GM06990 (cell line): ENCODE measurements around the gene PRR14.
"Not testable (repeated sequence)": the region's sequence is repeated elsewhere in the genome, so short reads cannot be mapped to it uniquely, and the experiment has no call there.

Experiments
- DNase-seq: peaks from one replicate; pipeline ENCODE4 v3.0.0-alpha.2; 2011; ENCODE audit not compliant: insufficient read length; ENCODE audit errors: extremely low read depth
- H3K27me3 ChIP-seq: replicated peaks from 2 replicates; pipeline ENCODE4 v1.6.0; 2011; ENCODE audit warnings: low read length; ENCODE audit not compliant: control insufficient read depth, insufficient read depth
- H3K36me3 ChIP-seq: 2 replicates; pipeline ENCODE4 v1.5.1; 2011; ENCODE audit warnings: low read length; ENCODE audit not compliant: control insufficient read depth, insufficient read depth
- H3K4me3 ChIP-seq: replicated peaks from 2 replicates; pipeline ENCODE4 v1.5.1; 2011; ENCODE audit warnings: low read depth, mild to moderate bottlenecking, control low read depth, low read length
- TF ChIP-seq, protein P1 (sequence below): IDR thresholded peaks from 2 replicates; pipeline ENCODE4 v1.5.1; 2011; ENCODE audit warnings: low read length, control low read depth, mild to moderate bottlenecking, inconsistent platforms; ENCODE audit not compliant: insufficient read depth, poor library complexity, severe bottlenecking

PRR14 gene

DNA sequence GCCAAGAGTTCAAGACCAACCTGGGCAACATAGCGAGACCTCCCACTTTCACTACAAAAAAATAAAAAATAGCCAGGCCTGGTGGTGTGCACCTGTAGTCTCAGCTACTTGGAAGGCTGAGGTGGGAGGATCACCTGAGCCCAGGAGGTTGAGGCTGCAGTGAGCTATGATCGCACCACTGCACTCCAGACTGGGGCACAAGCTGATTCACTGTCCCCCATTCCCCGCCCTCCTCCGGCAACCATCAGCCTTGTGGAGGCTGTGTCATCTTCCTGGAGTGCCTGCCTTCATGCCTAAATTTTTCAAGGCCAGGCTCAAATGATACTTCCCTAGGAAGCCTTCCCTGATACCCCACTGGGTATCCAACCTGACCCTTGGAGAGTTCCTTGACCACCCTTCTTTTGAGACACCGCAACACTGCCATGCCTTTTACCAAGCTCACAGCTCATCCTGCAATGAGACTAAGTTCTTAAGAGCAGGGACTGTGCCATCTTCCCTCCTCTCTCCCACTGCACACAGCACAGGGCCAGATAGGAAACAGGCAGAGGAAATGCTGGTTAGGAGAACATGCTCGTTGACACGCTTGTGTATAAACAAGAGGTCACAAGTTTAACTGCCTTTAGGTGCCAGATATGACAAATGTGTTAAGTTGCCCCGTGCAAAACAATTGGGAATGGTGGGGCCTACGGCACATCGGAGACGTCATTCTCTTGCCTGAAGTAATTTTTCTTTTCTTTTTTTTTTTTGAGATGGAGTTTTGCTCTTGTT lies 44.4 kb downstream of the PRR14 start:
- Histone ChIP-seq H3K36me3 (no peaks in the 10 kb centered on the region), H3K27me3 (no peaks in the 10 kb centered on the region), H3K4me3 (no peak overlapping the region)
- TF ChIP-seq, protein P1, sequence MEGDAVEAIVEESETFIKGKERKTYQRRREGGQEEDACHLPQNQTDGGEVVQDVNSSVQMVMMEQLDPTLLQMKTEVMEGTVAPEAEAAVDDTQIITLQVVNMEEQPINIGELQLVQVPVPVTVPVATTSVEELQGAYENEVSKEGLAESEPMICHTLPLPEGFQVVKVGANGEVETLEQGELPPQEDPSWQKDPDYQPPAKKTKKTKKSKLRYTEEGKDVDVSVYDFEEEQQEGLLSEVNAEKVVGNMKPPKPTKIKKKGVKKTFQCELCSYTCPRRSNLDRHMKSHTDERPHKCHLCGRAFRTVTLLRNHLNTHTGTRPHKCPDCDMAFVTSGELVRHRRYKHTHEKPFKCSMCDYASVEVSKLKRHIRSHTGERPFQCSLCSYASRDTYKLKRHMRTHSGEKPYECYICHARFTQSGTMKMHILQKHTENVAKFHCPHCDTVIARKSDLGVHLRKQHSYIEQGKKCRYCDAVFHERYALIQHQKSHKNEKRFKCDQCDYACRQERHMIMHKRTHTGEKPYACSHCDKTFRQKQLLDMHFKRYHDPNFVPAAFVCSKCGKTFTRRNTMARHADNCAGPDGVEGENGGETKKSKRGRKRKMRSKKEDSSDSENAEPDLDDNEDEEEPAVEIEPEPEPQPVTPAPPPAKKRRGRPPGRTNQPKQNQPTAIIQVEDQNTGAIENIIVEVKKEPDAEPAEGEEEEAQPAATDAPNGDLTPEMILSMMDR = no peak
- no peak for DNase-seq

DNA sequence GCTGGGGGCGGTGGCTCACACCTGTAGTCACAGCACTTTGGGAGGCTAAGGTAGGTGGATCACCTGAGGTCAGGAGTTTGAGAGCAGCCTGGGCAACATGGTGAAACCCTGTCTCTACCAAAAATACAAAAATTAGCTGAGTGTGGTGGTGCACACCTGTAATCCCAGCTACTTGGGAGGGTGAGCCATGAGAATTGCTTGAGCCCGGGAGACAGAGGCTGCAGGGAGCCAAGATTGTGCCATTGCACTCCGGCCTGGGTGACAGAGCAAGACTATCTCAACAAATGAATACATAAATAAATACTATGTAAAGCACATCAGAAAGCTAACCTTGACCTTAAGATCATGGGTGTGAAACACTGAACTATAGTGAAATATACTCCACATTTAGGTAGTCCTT lies 45.9 kb downstream of the PRR14 start:
- not testable (repeated sequence) for H3K27me3 ChIP-seq, DNase-seq, H3K36me3 ChIP-seq, H3K4me3 ChIP-seq

DNA sequence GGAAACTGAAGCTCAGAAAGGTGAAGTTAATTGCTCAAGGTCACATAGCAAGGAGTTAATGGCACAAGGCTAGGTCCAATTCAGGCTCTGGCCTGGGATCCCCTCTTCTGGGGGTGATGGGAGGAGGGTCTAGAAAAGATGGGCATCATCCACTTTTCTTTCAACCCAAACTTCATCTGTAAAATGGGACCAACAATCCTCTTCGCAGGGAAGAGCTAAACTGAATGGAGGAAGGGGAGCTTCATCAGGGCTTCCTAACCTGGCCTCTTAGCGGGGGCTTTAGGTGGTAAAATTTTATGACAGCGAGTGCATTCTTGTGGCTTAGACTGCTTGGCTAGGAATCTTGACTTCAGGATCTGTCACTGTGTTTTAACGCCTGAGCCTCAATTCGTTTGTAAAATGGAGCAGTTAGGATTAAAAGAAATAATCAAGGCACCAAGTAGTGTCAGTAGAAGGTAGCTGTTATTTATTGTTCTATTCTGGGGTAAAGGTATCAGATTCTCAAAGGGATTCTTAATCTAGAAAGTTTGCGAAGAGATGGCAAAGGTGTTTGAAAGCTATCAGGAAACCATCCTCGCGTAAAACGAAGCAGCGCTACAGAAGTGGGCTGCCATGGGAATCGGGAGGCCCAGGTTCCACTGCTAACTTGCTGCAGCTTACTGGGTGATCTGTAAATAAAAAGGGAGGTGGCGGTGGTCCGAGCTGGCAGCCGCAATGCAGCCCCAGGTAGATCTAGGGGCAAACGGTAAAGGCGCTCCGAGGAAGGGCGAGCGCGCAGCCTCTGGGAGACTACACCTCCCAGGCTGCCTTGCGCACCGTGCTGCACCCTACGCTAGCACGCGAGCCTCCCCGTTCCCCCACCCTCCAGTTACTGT lies 46.7 kb downstream of the PRR14 start:
- no peak for DNase-seq
- Histone ChIP-seq H3K36me3 (peaks cover 4% of the 10 kb centered on the region), H3K27me3 (no peaks in the 10 kb centered on the region), H3K4me3 (peak overlapping the region; percentile 95)
- TF ChIP-seq, protein P1 = no peak

DNA sequence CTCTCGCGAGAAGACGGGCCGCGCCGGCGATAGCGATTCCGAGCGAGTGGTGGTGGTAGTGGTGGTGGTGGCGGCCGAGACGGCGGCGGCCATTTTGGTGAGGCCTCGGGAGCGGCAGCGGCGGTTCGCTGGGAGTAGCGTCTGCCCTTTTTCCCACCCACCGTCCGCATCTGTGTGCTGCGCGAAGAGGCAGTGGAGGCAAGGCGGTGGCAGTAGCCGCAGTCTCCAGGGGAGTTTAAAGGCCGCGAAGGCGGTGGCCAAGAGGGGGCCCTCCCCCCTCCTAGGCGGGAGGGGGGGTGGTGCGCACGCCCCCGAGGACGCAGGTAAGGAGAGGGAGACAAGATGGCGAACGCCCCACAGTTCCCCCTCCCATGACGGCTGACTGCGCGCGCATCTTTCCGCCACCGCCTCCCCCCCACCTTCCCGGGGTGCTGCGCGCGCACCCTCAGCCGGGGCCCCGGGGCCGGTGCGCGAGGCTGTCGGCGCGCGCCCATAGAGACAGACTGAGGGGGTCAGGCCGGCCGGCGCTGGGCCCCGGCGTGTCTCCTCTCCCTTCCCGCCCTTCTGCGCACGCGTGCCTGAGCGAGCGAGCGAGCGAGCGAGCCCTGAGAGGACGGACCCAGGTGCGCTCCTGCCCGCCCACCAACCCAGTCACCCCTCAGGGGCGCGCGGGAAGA lies 47.5 kb downstream of the PRR14 start:
- TF ChIP-seq, protein P1 = no peak
- H3K27me3 ChIP-seq = no peaks in the 10 kb centered on the region
- peak overlapping the region; percentile 95 for H3K4me3 ChIP-seq
- H3K36me3 ChIP-seq = peaks cover 6% of the 10 kb centered on the region
- DNase-seq = peak; percentile 97

DNA sequence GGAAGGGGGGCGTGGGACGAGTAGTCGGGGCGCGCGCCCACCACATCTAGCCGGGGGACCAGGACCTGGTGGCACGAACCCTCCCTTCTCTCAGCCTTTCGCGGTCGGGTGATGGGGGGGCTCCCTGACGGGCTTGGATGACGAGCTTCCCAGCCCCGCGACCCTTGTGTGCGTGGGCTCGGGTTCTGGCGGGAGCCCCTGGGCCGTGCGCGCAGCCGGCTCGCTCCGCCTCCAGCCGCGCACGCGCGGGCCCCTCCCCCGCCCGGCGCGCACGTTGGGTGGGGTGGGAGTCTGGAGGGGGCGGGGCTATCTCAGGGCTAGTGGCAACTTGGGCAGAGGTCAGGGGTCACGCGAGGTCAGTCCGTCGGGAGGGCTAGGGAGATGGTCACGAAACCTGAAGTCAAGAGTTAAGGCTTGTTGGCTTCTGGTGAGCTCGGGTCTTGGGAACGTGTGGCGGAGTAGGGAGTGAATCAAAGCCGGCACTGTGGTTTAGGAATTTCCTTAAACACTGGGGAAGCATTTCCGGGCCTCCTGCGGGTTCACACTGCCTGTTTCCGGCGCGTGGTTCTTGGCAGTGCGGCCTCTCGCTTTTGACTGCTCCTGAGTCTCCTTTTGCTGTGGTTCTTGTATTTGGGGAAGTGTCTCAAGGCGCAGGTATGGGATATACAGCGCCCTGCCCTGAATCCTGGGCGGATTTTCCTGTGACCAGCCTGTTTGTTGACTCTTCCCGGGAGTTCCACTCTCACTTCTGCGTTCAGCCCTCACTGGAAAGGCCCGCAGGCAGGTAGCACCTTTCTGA lies 48.3 kb downstream of the PRR14 start, which contains the start of gene SRCAP:
Gene SRCAP, plus strand, starts transcription at position 356 of the 799 bp plus-strand sequence. CDS start 1,654 bp downstream, outside the sequence.
- TF ChIP-seq, protein P1 = no peak

More for the DNA sequence above, 48.3 kb downstream of the PRR14 start, which contains the start of gene SRCAP:
- Histone ChIP-seq H3K4me3 (peak within 1 kb of the TSS; percentile 95), H3K36me3 (peaks cover 6% of the 10 kb centered on the region), H3K27me3 (no peaks in the 10 kb centered on the region)
- peak; percentile 88 for DNase-seq
